Suppressor macrophage treated with lipopolysaccharide for 1 hour (primary cell): ENCODE data around the gene RUNX1.

Experiments used
- DNase-seq, 3 donors: peaks; one replicate each; pipeline ENCODE4 v3.0.0-alpha.2; 2020 to 2022

Gene RUNX1

DNA sequence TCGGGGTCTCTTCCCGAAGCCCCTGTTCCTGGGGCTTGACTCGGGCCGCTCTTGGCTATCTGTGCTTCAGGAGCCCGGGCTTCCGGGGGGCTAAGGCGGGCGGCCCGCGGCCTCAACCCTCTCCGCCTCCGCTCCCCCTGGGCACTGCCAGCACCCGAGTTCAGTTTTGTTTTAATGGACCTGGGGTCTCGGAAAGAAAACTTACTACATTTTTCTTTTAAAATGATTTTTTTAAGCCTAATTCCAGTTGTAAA lies 158.7 kb downstream of the RUNX1 start:
- DNase-seq = no peak

DNA sequence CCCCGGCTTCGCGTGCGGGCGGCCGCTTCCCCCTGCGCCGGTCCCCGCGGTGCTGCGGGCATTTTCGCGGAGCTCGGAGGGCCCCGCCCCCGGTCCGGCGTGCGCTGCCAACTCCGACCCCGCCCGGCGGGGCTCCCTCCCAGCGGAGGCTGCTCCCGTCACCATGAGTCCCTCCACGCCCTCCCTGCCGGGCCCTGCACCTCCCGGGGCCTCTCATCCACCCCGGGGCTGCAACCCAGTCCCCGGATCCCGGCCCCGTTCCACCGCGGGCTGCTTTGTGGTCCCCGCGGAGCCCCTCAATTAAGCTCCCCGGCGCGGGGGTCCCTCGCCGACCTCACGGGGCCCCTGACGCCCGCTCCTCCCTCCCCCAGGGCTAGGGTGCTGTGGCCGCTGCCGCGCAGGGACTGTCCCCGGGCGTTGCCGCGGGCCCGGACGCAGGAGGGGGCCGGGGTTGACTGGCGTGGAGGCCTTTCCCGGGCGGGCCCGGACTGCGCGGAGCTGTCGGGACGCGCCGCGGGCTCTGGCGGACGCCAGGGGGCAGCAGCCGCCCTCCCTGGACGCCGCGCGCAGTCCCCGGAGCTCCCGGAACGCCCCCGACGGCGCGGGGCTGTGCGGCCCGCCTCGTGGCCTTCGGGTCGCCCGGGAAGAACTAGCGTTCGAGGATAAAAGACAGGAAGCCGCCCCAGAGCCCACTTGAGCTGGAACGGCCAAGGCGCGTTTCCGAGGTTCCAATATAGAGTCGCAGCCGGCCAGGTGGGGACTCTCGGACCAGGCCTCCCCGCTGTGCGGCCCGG lies 159.2 kb downstream of the RUNX1 start:
- peak; percentile 88 to 96 (median 92) for DNase-seq

DNA sequence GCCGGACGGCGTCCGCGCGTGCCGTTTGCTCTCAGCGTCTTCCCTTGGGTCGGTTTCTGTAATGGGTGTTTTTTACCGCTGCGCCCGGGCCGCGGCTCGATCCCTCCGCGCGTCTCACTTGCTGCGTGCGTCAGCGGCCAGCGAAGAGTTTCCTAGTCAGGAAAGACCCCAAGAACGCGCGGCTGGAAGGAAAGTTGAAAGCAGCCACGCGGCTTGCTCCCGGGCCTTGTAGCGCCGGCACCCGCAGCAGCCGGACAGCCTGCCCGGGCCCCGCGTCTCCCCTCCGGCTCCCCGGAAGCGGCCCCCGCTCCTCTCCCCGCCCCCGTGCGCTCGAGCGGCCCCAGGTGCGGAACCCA lies 159.8 kb downstream of the RUNX1 start:
- peak; percentile 83 to 91 (median 90) for DNase-seq

DNA sequence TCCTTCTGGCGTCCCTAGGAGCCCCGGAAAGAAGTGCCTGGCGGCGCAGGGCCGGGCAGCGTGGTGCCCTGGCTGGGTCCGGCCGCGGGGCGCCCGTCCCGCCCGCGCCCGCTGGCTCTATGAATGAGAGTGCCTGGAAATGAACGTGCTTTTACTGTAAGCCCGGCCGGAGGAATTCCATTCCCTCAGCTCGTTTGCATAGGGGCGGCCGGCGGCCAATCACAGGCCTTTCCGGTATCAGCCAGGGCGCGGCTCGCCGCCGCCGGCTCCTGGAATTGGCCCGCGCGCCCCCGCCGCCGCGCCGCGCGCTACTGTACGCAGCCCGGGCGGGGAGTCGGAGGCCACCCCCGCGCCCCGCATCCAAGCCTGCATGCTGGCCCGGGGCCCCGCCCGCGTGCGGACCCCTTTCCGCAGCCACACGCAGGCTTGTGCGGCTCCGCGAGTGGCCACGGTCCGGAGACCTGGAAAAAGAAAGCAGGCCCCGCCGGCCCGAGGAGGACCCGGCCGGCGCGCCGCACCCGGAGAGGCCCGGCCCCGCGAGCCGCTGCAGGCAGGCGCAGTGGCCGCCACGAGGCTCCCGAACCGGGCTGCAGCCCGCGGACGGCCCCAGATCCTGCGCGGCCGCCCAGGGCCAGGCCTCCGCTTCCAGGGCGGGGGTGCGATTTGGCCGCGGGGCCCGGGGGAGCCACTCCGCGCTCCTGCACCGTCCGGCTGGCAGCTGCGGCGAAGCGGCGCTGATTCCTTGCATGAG lies 160.4 kb downstream of the RUNX1 start:
- peak; percentile 97 to 98 (median 98) for DNase-seq

DNA sequence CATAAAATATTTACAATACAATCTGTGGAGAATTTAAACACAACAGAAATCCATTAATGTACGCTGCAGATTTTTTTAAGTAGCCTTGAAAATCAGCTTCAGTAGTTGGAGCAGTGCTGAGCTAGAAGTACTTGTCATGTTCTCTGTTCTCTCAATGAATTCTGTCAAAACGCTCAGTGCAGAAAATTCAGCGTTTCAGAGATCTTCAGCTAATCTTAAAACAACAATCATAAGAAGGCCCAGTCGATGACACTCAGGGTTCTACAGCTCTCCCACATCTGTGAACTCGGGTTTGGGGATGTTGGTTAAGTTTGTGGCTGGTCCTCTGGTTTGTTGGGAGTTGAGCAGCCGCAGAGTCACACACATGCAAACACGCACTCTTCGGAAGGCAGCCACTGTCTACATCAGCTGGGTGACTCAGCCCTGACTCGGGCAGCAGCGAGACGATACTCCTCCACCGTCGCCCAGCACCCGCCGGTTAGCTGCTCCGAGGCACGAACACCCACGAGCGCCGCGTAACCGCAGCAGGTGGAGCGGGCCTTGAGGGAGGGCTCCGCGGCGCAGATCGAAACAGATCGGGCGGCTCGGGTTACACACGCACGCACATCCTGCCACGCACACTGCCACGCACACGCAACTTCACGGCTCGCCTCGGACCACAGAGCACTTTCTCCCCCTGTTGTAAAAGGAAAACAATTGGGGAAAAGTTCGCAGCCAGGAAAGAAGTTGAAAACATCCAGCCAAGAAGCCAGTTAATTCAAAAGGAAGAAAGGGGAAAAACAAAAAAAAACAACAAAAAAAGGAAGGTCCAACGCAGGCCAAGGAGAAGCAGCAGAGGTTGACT lies 161.2 kb downstream of the RUNX1 start:
- peak; percentile 94 to 96 (median 94) for DNase-seq

DNA sequence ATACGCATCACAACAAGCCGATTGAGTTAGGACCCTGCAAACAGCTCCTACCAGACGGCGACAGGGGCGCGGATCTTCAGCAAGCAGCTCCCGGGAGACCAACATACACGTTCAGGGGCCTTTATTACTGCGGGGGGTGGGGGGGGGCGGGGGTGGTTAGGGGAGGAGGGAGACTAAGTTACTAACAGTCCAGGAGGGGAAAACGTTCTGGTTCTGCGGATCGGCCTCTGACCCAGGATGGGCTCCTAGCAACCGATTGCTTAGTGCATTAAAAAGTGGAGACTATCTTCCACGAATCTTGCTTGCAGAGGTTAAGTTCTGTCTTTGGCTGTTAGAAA lies 162.0 kb downstream of the RUNX1 start:
- DNase-seq = no peak

DNA sequence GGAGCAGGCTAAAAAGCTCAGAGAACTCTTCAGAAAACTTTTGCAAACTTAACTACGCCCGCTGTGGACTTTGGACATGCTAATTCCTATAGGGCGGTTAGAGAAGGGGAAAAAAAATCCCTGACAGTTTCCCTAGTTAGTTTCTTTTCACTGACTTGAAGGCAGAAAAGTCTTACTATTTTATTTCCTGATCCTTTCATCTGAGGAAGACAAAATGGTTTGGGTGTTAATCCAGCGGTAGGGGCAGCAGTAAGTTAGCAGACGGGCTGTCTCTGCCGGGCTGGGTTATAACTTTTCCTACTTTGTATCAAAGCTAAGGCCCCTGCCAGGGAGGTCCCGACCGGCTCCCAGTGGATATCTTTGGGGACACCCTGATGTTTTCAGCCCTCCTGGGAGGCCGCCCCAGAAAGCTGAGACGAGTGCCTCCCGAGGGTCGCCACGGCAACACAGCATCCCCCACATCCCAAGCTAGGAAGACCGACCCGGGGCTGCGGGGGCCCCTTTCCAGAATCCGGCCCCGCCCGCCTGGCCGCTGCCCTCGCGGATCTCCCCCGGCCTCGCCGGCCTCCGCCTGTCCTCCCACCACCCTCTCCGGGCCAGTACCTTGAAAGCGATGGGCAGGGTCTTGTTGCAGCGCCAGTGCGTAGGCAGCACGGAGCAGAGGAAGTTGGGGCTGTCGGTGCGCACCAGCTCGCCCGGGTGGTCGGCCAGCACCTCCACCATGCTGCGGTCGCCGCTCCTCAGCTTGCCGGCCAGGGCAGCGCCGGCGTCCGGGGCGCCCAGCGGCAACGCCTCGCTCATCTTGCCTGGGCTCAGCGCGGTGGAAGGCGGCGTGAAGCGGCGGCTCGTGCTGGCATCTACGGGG lies 162.6 kb downstream of the RUNX1 start:
- DNase-seq = peak; percentile 51 to 71 (median 58)

DNA sequence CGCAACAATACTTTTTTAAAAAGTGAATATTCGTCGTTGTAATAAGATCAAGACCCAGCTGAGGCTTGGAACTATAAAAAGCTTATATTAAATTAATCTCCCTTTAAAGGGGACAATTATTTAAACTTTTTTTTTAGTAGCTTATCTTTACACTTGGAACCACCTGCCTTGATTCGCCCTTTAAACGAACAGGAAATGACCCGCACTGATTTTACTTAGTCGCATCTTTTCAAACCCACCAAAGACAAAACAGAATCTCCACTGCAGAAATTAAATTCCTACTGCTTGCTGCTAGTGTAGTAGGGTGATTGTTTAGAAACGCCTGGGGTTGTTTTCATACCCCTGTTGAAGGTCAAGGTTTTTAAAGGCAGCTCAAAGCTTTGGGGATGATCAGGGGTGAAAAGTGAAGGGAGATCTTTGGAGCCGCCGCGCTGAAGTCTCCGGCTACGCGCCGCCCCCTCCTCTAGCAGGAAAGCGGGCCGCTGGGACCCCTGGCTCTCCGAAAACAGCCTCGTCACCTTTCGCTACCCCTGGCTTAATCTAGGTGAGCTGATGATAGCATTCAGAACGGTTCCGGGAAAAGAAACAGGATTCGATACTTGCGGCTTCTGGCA lies 163.4 kb downstream of the RUNX1 start:
- peak in 1 of 3 donors; percentile 28 for DNase-seq

DNA sequence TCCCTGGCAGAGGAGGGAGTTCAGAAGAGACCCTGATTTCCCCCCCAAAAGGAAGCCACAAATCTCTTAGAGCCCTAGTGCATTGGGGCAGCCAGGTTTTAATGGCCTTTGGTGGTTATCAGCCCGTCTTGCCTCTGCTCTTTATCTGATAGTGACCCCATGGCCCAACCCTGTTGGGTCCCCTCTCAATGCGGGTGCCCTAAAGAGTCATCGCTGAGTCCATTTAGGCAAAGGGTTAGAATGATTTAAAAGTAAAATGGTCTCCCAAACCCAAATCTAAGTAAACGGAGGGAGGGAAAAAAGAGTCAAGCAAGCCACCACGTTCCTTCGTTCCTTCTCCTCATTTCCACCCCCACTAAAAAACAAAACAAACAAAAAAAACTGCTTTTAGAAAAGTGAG lies 164.0 kb downstream of the RUNX1 start:
- DNase-seq = peak in 1 of 3 donors; percentile 30

DNA sequence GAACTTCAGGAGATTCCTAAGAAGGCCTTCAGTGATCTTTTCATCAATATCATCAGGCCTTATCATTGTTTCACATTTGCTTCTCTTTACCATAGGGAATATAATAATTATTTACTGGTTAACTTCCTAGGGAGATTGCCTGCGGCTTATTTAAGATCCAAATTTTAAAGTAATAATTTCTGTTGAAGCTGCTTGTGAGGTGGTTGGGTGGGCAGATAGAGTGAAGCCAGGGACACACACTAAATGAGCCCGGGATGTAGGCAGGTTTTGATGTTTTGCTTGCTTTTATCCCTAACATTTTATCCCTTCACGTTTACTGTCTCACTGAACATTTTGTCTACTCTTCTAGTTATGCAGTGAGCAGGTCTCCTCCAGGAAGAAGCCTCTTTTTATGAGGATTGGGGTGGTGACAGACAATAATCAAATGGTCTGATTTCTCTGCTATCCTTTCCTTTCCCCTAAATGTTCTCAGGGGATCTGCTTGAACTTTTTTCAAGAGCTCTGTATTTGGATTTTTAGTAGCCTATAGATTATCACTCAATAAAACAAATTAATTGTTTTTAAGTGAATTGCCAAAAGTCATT lies 164.7 kb downstream of the RUNX1 start:
- DNase-seq = no peak

DNA sequence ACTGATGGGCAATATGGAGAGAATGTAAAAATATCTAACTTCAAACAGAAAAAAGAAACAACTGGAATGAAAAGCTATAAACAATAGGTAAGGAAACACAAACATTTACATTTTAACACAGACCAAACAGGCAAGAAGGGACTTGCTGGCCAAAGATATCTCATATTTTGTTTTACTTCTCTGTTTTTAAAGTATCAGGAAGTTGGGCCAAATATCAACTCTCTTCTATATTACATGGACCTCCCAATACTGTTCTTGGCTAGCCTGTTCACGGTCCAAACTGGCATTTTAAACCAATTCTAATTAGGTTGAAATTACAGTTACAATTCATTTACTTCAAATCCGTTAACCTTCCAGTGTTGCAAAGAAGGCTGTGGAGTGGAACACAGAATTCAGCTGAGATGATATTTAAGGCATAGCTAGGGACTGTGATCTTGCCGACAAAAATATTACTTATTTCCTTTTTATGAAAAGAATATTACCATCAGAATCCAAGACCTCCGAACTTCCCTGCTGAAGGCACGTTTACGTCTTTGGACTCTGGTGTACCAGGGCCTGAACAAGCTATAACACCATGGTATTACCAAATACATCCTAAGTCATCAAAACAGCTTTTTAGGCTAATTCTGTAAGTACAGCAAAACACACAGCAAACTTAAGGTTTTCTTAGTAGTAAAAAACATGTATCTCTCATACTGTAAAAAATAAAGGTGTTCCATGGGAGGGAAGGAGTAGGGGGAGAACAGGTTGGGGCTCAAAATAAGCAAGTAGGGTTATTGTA lies 165.4 kb downstream of the RUNX1 start:
- peak in 2 of 3 donors; percentile 12 to 54 for DNase-seq

DNA sequence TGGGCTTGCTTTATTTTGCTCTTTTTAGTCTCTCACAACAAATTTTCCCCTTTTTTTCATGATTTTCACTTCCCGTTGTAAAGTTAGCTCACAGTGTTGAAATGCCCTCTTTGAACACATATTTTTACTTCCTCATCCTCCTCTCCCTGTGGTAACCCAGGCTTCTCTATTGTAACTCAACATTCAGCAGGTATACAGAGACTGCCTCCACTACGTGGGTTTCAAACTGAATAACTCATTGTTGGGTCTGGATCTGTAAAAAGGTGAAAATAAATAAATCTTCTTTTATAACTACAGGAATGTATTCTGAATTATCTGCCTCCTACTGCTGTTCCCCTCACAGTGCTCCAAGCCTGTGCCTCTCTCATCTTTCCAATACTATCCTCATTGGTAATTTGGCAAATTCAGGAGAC lies 166.4 kb downstream of the RUNX1 start:
- DNase-seq = peak; percentile 69 to 96 (median 91)

DNA sequence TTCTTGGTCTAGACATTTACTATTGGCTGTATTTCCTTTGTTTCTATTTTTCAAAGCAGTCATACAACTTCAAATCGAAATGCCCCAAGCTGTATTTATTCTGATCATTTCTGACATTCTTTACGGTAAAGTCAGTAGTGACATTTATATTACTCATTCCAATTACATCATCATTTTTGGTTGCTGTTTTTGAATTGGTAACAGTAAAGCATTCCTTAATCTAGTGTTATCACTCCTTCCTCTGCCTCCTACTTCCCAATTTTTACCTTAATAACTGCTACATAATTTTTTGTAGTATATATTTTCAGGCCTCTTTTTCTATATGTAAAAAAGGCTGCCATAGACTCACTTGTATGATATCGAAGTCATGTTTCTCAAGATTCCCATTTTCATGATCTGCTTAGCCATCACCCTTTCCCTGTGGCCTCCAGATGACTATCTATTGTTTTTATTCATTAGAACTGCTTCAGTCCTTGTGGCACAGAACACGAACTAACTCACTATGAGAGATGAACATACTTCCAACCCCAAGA lies 167.2 kb downstream of the RUNX1 start:
- DNase-seq = peak; percentile 46 to 93 (median 86)

DNA sequence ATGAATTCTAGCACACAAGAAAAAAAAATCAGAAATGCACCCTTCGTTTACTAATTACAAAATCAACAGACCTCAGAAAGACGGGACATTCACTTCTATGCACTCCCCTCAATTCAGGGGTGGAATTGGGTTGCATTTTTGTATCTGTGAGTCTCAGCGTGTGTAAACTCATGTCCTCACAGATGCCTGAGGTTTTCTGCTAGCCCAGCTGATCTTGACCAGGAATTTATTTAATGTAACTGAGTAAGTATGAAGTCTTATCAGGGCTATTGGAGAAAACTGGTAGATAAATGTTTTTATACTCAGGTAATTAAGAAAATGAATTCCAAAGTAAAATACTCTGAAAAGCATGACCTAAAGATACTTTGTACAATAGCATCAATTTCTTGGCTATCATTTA lies 167.7 kb downstream of the RUNX1 start:
- DNase-seq = no peak

DNA sequence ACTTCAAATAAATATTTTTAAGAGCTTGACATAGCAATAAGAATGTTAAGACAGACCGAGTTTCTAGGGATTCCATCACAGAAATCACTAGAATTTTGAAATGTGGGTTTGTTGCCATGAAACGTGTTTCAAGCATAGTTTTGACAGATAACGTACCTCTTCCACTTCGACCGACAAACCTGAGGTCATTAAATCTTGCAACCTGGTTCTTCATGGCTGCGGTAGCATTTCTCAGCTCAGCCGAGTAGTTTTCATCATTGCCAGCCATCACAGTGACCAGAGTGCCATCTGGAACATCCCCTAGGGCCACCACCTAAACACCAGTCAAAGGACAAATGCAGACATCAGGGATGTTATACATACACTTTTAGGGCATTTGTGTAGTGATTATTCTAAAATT lies 168.7 kb downstream of the RUNX1 start:
- no peak for DNase-seq

DNA sequence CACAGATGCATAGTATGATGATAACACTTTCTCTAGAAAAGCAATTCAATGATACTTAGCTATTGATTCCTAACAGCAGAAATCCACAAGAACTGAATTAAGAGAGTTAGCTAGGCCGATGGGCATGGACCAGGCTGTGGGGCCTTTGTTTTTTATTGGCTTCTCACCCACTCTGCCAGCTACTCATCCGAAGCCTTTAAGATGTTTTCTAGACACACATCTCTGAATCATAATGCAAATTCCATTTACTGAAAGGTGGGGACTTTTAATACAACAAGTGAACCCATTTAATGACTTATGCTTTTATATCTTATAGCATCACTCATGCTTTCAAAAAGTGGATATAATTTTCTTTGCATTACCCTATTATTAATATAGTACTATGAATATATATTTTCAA lies 170.2 kb downstream of the RUNX1 start:
- no peak for DNase-seq

DNA sequence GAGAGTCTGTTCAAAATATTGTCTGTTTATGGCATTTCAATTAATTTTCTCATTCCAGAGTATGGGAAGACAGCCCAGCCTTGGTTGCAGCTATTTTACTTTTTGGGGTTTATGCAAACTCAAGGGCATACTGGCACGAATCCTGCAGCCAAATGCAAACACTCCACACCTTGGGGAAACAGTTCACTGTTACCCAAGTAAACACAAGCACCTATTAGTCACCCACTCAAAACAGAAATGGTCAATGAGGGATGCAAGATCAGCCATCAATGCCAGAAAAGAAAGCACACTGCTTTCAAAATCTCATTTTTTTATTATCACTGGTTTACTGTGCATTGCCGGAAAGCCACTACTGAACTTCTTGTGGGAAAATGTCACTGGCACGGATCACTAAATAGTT lies 170.6 kb downstream of the RUNX1 start:
- no peak for DNase-seq

DNA sequence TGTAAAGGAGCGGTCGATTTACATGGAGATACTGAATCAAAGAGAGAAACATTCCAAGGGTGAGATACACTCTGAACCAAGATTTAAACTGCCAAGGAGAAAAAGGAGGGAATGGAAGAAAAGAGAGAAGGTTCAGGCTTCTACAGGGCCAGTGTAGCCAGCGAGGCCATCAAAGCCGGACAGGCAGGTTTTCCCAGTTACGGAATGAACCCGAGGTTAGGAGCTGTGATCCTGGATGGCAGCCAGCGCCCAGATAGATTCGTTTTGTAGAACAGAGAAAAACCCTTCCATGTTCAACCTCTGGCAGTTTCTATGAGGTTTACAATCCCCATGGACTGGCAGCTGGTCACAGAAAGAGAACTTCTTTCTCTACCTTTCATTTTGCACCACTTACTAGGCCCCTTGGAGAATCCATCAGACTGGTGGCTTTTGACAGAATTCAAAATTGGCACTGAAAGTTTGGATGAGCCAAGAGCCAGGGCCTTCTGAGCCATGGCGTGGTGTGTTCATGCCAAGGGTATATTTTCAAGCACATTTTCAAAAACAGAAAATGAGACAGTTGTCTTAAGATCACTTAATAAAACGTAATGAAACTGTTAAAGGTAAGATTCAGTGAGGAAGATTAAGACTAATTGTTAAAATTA lies 171.5 kb downstream of the RUNX1 start:
- no peak for DNase-seq

DNA sequence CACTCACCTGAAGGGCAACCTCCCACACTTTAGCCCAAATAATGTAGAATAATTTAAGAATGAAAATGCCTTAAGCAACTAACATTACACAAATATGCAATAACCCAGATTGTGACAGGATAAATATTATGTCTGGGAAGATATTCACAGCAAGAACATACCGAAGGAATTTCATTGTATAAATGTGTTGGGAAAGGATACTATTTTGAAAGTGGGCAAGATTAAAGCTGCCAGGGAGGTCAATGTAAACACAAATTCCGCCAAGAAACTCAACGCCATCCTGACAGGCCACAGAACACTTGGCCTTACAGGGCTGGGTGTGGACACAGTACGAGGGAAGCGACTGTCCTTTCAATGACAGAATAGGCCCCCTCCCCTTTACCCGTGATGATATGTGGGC lies 173.3 kb downstream of the RUNX1 start:
- no peak for DNase-seq
